Measurements from ENCODE around the gene SRGAP2.
"Not testable (repeated sequence)": the region's sequence is repeated elsewhere in the genome, so short reads cannot be mapped to it uniquely, and the experiment has no call there.

The SRGAP2 gene

DNA sequence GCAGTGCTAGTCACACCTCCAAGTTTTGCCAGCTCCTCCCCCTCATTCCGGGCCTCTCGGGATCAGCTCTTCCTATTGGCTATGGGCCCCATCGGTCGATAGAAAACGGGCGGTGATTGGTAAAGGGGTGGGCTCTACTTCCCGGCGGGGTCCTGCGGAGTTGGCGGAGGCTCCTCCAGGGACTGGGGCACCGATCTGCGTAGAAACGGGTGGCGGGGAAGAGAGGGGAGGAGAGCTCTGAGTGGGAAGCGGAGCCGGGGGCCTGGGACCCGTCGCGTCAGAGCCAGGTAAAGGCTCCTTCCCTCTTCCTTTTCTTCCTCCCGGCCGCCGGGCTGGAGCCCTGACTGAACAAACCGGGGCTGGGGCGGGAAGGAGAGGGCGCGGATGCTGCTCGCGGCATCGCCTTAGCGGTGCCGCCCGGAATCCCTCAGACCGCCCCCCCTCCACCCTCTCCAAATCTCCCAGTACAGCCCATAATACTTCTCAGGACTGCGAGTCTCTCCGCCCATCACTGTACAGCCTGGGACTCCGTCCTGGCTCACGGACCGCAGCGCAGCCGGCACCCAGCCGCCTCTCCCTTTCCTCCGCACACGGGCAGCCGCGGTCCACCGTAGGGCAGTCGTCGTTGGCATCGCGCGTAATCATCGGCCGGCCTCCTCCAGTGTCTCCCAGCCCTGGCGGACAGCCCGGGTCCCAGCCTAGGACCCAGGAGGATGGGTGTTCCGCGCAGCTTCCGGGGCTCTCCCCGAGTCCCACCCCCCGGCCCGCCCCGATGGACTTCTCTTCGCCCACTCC is at the start of gene SRGAP2:
TSS of gene SRGAP2 (plus strand) at position 178 of the 795 bp plus-strand sequence. CDS start 2,430 bp downstream, outside the sequence.
- DNase-seq (ENCODE audit: low read depth, low spot score) = peak; percentile 6

DNA sequence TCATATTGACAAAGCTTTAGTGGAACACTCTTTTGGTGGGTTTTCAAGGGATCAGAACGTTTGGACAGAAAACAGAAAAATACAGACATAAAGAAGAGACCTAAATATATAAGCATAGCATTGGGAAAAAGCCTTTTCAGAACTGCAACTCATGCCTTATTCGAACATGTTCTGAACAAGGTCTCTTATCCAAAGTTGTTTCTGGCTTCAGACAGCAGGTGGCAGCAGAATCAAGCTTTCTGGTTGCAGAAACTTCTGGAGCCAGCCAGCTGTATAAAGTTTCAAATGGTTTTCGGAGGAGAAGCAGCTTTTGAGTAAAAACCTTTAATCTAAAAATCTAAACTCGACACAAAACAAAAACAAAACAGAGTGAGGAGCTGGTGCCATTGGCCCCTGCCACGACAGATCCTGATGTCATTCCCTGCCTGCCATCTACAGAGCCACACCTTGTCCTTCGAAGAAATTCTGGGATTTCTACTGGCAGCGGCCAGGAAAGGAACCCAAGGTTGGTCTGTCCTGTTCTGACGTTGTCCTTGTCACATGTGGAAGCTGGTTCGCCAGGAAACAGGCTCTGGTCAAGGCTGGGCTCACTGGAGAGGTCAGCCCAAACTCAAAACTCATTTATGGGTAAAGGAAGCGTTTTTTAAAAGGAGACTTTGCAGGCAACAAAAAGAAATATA is 35.9 kb upstream of the SRGAP2 start:
- not testable (repeated sequence) for DNase-seq (ENCODE audit: low read depth, low spot score)

DNA sequence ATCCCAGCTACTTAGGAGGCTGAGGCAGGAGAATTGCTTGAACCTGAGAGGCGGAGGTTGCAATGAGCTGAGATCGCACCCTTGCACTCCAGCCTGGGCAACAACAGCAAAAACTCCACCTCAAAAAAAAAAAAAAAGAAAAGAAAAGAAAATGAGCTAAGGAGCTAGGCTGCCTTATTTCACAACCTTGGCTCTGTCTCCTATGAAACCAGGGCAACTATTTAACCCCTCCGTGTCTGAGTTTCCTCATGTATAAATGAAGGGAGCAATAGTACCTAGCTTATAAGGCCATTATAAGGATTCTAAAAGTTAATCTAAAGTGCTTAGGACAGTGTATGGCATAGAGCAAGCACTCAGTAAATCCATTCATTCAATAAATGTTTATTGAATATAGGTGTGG is 33.5 kb upstream of the SRGAP2 start:
- not testable (repeated sequence) for DNase-seq (ENCODE audit: low read depth, low spot score)

- DNase-seq (ENCODE audit: low read depth, low spot score) = not testable (repeated sequence)
Measured at GRCh38 chr1:206173110-206173719, 30.1 kb upstream of the SRGAP2 start.

GRCh38 chr1:206174182-206174868 is 29.0 kb upstream of the SRGAP2 start:
- not testable (repeated sequence) for DNase-seq (ENCODE audit: low read depth, low spot score)

DNA sequence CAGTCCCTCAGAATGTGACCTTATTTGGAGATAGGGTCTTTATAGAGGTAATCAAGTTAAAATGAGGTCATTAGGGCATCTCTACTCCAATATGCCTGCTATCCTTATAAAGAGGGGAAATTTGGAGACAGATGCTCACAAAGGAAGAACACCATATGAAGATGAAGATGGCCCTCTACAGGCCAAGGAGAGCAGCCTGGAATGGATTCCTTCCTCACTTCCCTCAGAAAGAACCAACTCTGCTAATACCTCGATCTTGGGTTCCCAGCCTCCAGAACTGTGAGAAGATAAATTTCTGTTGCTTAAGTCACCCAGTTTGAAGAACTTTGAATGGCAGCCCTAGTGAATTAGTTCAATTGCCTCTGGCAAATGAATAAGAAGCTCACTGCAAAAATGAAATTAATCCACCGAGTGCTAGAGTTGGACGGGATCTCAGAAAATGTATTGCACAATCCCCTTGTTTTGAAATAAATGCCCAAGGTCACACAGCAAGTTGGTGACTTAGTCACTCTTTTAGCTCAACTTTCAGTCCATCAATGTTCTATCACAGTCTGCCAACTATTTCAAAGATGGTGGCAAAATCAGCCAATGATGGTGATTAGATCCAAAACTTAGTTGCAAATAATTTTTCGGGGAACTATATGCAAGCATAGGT is 27.8 kb upstream of the SRGAP2 start:
- not testable (repeated sequence) for DNase-seq (ENCODE audit: low read depth, low spot score)

- not testable (repeated sequence) for DNase-seq (ENCODE audit: low read depth, low spot score)
Measured at GRCh38 chr1:206176114-206176502, 27.2 kb upstream of the SRGAP2 start.

DNA sequence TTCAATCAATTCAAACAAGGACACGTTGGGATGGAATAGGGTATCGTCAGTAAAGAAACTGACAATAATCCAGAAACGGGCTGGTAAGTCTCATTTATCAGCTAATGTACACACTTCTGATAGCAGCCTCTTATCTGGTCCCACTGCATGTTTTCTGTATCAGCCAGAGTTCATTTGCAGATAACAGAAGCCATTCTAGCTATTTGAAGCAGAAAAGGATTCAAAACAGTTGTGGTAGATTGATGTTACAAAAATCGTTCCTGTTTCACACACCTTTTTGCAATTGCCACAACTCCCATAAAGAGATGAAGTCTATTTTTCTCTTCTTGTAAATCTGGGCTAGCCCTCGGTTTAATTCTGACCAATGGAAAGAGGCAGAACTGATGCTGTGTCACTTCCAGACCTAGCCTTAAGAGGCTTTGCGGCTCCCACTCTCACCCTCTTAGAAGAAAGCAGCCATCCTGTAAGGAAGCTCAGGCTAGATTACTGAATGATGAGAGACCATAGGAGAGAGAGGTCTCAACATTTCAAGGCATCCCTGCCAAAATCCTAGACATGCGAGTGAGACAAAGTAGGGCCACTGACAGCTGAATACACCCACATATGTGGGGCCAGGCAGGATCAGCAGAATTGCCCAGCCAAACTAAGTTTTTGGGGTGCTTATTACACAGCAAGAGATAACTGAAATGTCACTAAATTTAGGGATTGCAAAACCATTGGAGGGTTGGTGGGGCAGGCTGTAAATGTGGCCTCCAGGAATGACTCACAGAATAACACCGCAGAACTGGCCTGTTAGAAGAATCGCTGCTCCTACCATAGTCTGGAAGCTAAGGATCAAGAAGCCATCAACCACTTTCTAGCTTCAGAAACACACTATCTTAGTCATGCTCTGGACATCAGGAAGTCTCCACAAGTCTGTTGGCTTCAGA is 25.0 kb upstream of the SRGAP2 start:
- DNase-seq (ENCODE audit: low read depth, low spot score) = not testable (repeated sequence)

GRCh38 chr1:206179666-206180065 is 23.7 kb upstream of the SRGAP2 start:
- not testable (repeated sequence) for DNase-seq (ENCODE audit: low read depth, low spot score)

DNA sequence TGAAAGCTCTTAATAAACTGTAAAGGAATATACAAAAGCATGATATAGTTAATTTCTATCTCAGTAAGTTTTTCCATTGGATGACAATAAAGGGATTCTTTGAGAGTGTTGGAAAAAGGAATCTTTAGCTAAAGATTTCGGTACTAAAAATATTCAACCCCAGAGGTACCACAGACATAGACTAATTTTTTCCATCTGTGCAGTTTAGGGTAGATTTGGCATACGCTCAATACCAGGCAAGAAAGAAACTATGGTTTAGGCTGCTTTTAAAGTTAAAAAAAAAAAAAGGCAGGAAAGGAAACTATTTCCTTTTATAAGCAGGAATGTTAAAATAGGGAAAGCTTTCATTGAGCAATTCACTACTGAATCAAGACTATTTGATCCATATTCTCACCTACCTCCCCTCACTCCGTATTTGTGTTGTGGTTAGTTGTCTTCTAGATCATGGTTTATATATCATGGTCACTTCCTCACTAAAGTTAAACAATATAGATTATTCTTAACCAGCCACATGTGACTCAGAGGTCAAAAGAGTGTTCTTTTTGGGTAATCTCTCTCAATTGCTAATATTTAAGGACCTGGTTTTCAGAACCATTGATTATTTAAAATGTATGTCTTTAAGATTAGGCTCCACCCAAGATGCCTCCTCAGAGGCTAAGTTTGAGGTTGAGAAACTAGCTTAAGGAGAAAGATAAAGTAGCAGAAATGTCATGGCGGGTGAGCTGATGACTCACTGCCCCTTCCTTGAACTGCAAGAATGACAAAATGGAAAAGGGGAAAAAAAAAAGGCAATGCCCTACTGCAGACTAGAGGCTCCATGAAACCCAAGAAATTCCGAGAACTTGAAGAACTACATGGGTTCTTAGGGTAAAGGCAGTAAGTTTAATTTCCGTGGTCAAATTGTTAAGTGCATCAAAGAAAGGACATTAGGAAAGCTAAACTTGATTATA is 20.7 kb upstream of the SRGAP2 start:
- not testable (repeated sequence) for DNase-seq (ENCODE audit: low read depth, low spot score)

- DNase-seq (ENCODE audit: low read depth, low spot score) = not testable (repeated sequence)
Measured at GRCh38 chr1:206183788-206184187, 19.6 kb upstream of the SRGAP2 start.

DNA sequence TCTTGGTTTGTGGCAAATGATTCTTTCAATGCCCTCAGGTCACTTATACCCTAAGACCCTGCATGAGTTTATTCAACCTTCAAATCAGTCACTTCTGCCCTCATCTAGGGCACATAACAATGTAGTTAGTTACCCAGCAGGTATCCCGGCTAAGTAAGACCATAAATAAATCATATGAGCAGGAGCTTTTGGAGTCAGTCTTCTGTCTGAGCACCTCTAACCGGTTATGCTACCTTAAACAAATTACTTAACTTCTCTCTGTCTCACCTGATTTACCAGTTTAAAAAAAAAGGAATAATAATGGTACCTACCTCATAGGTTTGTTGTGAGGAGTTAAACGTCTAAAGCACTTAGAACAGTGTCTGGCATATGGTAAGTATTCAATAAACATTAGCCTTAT is 17.6 kb upstream of the SRGAP2 start:
- DNase-seq (ENCODE audit: low read depth, low spot score) = not testable (repeated sequence)

DNA sequence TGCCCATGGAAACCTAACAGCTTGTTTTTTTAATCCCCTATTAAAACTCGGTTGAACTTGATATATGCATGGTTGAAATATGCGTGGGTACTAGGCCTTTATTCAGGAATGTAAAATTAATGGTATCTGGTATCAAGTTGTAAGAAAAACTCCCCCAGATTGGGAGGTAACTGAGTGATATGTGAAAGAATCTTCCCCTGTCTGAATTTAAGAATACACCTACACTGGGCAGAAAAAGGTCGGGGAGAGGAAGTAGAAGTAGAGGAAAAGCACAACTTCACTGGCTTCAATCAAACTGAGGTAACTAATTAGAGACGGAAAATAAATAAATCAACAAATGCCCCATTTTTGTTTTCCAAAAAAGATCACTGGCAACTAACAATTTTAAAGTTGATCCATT is 16.5 kb upstream of the SRGAP2 start:
- not testable (repeated sequence) for DNase-seq (ENCODE audit: low read depth, low spot score)

- not testable (repeated sequence) for DNase-seq (ENCODE audit: low read depth, low spot score)
Measured at GRCh38 chr1:206195182-206195581, 8.2 kb upstream of the SRGAP2 start.

DNA sequence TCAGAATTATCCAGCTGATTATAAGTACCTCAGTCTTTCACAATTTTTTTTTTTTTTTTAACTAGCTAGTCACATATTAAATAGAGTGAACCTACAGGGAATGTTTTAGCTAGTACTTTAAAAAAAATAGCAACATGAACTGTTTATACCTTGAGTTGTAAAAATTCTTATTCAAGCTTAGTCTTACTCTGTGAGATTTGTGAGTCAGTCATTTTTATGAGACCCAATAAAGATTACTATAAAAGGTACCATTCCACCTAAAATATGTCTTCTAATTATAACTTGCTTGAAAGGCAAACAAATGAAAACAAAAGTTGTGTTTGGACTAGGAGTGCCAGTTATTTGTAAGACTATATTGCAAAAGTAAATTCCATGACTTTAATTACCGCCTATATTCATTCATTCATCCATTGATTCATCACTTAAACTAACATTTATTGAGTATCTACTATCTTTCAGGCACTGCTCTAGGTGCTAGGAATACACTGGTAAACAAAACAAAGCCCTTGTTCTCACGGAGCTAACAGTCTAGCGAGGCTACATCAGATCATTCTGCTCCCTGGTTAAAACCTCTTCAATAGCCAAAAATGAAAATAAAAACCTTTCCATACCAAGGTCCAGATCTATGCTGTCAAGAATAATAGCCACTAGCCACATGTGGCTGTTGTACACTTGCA is 6.5 kb upstream of the SRGAP2 start:
- not testable (repeated sequence) for DNase-seq (ENCODE audit: low read depth, low spot score)

GRCh38 chr1:206202789-206203363 is 465 bp upstream of the SRGAP2 start, which contains the start of gene FAM72A:
Gene FAM72A (minus strand): TSS chr1:206202839. CDS start chr1:206202025, 814 bp downstream.
- DNase-seq (ENCODE audit: low read depth, low spot score) = peak; percentile 96

DNA sequence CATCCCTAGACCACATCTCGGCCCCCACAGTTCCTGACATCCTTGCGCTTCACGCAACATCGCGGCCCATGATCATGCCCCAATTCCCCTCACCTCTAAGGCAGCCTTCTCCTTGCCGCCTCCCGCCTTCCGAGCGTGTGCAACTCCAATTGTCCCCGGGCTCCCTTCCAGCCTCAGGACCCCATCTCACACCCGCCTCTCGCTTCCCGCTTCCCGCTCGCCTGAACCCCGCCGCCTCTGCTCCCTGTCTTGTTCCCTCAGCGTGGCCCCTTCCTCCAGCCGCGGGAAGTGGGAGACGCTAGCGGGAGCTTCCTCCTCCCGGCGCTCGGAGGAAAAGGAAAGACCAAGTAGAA is 794 bp downstream of the SRGAP2 start:
- not testable (repeated sequence) for DNase-seq (ENCODE audit: low read depth, low spot score)

GRCh38 chr1:206204871-206205270 is 1.5 kb downstream of the SRGAP2 start:
- not testable (repeated sequence) for DNase-seq (ENCODE audit: low read depth, low spot score)

Data from activated CD4-positive, CD25-positive, alpha-beta regulatory T cell treated with anti-CD3 and anti-CD28 coated beads, Interleukin-2, amount 50 U/mL, for 16 hours (primary cell).